CD4-positive, alpha-beta T cell (primary cell): ENCODE data around the gene SETBP1. TPM values are rescaled to one million over a fixed set of nuclear protein-coding genes. Genes with fewer than 3 reads are reported as not detected.

Experiments
- ATAC-seq: fragments of 200-7000 bp; cut with Tn5 transposase; one replicate; pipeline ENCODE4 v1.10.0; 2022; ENCODE audit warnings: mild to moderate bottlenecking; ENCODE audit not compliant: poor library complexity
- CTCF ChIA-PET: fragments of 350-600 bp; sonication (Branson Sonifier 250); formaldehyde crosslinking; loops from one replicate; lab custom pipeline; 2021; ENCODE audit warnings: antibody characterized with exemption, inconsistent platforms; lab: Charles Lee
- POLR2A ChIA-PET: fragments of 350-600 bp; sonication (Branson Sonifier 250); formaldehyde crosslinking; loops from one replicate; lab custom pipeline; 2021; ENCODE audit warnings: antibody characterized with exemption, inconsistent platforms; lab: Charles Lee
- DNase-seq, 14 experiments: peaks; one replicate each; pipeline ENCODE4 v3.0.0-alpha.2; 2013 to 2020; ENCODE audit warnings: mixed read lengths in 2 of 14
- H3K27ac ChIP-seq, 2 donors: one replicate each; pipeline versions ENCODE4 v1.5.1 to v1.7.0; 2013; ENCODE audit warnings: low read length in 2 of 2, low read depth in 1 of 2, mild to moderate bottlenecking in 1 of 2
- H3K27me3 ChIP-seq, 2 experiments: 1 replicate in 1 of 2; 2 replicates in 1 of 2; pipeline versions ENCODE4 v1.6.1 to v1.7.0; 2013; ENCODE audit warnings: low read length in 2 of 2, control low read depth in 1 of 2, mild to moderate bottlenecking in 1 of 2, moderate library complexity in 1 of 2; ENCODE audit not compliant: insufficient read depth in 2 of 2, control insufficient read depth in 1 of 2
- H3K36me3 ChIP-seq: one replicate; pipeline ENCODE4 v1.6.1; 2013; ENCODE audit warnings: low read length, control low read depth; ENCODE audit not compliant: insufficient read depth
- H3K4me1 ChIP-seq: one replicate; pipeline ENCODE4 v1.6.1; 2013; ENCODE audit warnings: low read length, control low read depth; ENCODE audit not compliant: insufficient read depth
- H3K4me3 ChIP-seq: one replicate; pipeline ENCODE4 v1.5.1; 2013; ENCODE audit warnings: mild to moderate bottlenecking, low read length, moderate library complexity
- H3K9me3 ChIP-seq, 2 experiments: 1 replicate in 1 of 2; 2 replicates in 1 of 2; pipeline versions ENCODE4 v1.6.1 to v1.7.0; 2013; ENCODE audit warnings: low read length in 2 of 2, mild to moderate bottlenecking in 2 of 2, control low read depth in 1 of 2, moderate library complexity in 1 of 2; ENCODE audit not compliant: control insufficient read depth in 1 of 2, insufficient read depth in 1 of 2
- H3K27ac Mint-ChIP-seq: one replicate; pipeline ENCODE4 v1.8.0; 2020; ENCODE audit warnings: mixed read lengths
- H3K27me3 Mint-ChIP-seq: one replicate; pipeline ENCODE4 v1.8.0; 2021; ENCODE audit warnings: mixed read lengths
- H3K36me3 Mint-ChIP-seq: one replicate; pipeline ENCODE4 v1.8.0; 2021; ENCODE audit warnings: low read depth, mixed read lengths
- H3K4me1 Mint-ChIP-seq: one replicate; pipeline ENCODE4 v1.8.0; 2021; ENCODE audit warnings: low read depth, mixed read lengths
- H3K4me3 Mint-ChIP-seq: one replicate; pipeline ENCODE4 v1.8.0; 2020; ENCODE audit warnings: mild to moderate bottlenecking, mixed read lengths
- H3K9me3 Mint-ChIP-seq: one replicate; pipeline ENCODE4 v1.8.0; 2020; ENCODE audit warnings: mixed read lengths
- intact Hi-C, 2 experiments: fragments of 100-400 bp; cut with DNase I in 1 of 2; cut with micrococcal nuclease in 1 of 2; formaldehyde crosslinking; loops; one replicate each; pipeline versions ENCODE4 v1.15.1 to v1.9.0; 2023 to 2025; cut with DNase I, micrococcal nuclease
- total RNA-seq, 174 experiments: library from RNA in 2 of 174; stranded (reverse) in 2 of 174; gene quantifications; one replicate each; pipeline ENCODE4 v1.2.3 and lab custom pipeline; 2021 to 2026
- TF ChIP-seq, protein P1 (sequence below): fragments of 200-600 bp; IDR thresholded peaks from one replicate; pipeline ENCODE4 v1.8.0; 2022; ENCODE audit warnings: antibody characterized with exemption, mild to moderate bottlenecking

Gene SETBP1
- total RNA-seq, 2 experiments from 2014 or later, result 0.25 to 0.41 TPM

DNA sequence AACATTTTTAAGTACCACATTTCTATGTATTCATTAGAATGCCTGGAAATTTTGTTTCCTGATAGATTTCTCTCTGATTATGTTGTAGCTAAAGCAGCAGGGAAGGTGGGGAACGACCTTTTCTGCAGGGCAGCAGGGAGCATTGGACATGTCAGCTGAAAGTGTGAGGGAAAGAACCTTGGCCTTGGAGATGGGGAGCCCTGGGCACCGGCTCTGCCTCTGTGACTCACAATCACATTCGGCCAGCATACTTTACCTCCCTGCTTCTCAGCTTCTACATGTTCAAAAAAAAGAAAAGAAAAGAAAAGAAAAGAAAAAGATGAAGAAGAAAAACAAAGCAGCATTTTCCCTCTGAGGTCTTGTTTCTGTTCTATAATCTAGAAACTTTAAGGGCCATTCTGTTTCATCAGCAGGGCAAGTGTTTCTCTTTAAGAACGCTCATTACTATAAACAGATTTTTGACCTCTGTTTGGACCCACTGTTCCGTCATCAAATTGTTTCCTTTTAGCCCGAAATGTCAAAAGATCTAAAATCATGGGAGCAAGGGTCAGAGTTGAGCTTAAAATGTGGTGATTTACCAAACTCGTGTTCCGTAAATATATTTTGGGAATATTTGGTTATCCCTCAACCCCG, 27.9 kb downstream of the SETBP1 start:
- intact Hi-C loops, result no loop called here
- Histone ChIP-seq H3K27me3 (no peaks in the 10 kb centered on the region), H3K4me1 (no peaks in the 10 kb centered on the region), H3K4me3 (no peak overlapping the region), H3K36me3 (no peaks in the 10 kb centered on the region), H3K9me3 (no peaks in the 10 kb centered on the region), H3K27ac (no peak overlapping the region)
- CTCF ChIA-PET, result no interaction called here
- Mint-ChIP-seq H3K4me1 (no peaks in the 10 kb centered on the region), H3K9me3 (no peaks in the 10 kb centered on the region), H3K4me3 (no peak overlapping the region), H3K27ac (no peak overlapping the region), H3K36me3 (no peaks in the 10 kb centered on the region), H3K27me3 (no peaks in the 10 kb centered on the region)
- POLR2A ChIA-PET, result no interaction called here
- DNase-seq, result no peak
- ATAC-seq, result no peak
- TF ChIP-seq, protein P1, sequence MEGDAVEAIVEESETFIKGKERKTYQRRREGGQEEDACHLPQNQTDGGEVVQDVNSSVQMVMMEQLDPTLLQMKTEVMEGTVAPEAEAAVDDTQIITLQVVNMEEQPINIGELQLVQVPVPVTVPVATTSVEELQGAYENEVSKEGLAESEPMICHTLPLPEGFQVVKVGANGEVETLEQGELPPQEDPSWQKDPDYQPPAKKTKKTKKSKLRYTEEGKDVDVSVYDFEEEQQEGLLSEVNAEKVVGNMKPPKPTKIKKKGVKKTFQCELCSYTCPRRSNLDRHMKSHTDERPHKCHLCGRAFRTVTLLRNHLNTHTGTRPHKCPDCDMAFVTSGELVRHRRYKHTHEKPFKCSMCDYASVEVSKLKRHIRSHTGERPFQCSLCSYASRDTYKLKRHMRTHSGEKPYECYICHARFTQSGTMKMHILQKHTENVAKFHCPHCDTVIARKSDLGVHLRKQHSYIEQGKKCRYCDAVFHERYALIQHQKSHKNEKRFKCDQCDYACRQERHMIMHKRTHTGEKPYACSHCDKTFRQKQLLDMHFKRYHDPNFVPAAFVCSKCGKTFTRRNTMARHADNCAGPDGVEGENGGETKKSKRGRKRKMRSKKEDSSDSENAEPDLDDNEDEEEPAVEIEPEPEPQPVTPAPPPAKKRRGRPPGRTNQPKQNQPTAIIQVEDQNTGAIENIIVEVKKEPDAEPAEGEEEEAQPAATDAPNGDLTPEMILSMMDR, result no peak

DNA sequence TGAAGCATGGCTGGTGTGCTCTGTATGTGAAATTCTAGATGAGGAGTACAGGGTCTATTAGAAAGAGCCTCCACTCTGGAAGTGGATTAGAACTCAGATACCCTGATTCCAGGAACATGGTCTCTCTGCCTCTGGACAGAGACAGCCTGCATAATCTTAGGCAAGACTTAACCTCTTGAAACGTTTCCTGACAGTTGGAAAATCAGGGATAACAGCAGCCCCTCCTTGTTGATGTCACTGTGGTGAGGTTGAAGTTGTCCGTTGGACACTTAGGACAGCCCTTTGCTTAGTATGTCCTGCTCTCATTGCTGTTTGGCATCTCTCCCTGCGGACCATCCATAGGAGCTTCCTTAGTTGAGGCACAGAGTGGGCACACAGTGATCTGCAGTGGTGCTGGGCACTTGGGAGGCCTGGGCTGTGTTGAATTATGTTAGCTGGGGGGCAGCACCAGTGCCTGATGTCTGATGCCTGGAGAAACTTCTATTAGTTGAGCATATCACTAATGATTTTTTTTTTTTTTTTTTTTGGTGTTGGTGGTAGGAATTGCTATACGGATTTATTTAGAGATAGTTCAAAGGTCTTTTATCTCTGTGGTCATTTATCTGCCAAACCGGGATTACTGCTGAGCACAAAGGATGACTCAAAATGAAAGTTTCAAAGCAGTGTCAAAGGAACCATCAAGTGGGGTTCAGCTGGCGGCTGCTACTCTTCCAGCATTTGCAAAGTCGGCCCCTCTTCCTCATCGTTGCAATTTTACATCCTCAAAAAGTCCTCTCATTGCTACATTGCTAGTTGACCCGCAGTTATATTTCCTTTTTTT, 28.8 kb downstream of the SETBP1 start:
- intact Hi-C loops, result no loop called here
- CTCF ChIA-PET, result no interaction called here

DNA sequence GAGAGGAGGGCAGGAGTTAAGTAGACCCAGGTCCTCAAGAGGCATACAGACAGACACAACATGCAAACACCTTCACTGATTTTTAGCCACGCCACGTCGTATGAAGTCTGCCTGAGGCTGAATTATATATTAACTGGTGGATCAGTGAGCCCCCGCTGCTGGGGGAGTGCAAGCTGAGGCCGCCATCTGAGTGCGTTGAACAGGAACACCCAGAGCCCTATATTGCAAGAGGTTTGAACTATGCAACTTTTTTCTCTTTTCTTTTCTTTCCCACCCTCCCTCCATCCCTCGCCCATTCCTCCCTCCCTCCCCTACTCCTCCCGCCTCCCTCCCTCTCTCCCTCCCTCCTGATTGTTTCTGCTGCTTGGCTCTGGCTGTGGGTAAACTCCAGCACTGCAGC, 30.2 kb downstream of the SETBP1 start:
- TF ChIP-seq, protein P1, result no peak
- Mint-ChIP-seq H3K27ac (no peak overlapping the region), H3K4me3 (no peak overlapping the region), H3K4me1 (no peaks in the 10 kb centered on the region), H3K27me3 (no peaks in the 10 kb centered on the region), H3K9me3 (no peaks in the 10 kb centered on the region), H3K36me3 (no peaks in the 10 kb centered on the region)
- no peak overlapping the region for H3K27ac ChIP-seq
- DNase-seq (no peak), ATAC-seq (no peak)
- H3K4me1 ChIP-seq, result no peaks in the 10 kb centered on the region
- intact Hi-C loops, result no loop called here
- H3K4me3 ChIP-seq, result no peak overlapping the region
- H3K36me3 ChIP-seq, result no peaks in the 10 kb centered on the region
- POLR2A ChIA-PET, result no interaction called here
- H3K27me3 ChIP-seq, result no peaks in the 10 kb centered on the region
- H3K9me3 ChIP-seq, result no peaks in the 10 kb centered on the region
- CTCF ChIA-PET, result no interaction called here

More for the DNA sequence above, 28.8 kb downstream of the SETBP1 start:
- Histone ChIP-seq H3K27ac (no peak overlapping the region), H3K4me3 (no peak overlapping the region), H3K4me1 (no peaks in the 10 kb centered on the region), H3K9me3 (no peaks in the 10 kb centered on the region), H3K27me3 (no peaks in the 10 kb centered on the region), H3K36me3 (no peaks in the 10 kb centered on the region)
- H3K4me3 Mint-ChIP-seq, result no peak overlapping the region
- POLR2A ChIA-PET, result no interaction called here
- H3K27me3 Mint-ChIP-seq, result no peaks in the 10 kb centered on the region
- TF ChIP-seq, protein P1, result no peak
- no peaks in the 10 kb centered on the region for H3K4me1 Mint-ChIP-seq
- ATAC-seq (no peak), DNase-seq (peak in 1 of 14 experiments; percentile 30)
- H3K9me3 Mint-ChIP-seq, result no peaks in the 10 kb centered on the region
- H3K36me3 Mint-ChIP-seq, result no peaks in the 10 kb centered on the region
- H3K27ac Mint-ChIP-seq, result no peak overlapping the region
